Panc1 (cell line): ENCODE data around the gene CENPP. TPM values are rescaled to one million over a fixed set of nuclear protein-coding genes. Genes with fewer than 3 reads are reported as not detected.

Source experiments
- ATAC-seq: fragments of 200-7000 bp; cut with Tn5 transposase; 2 replicates; pipeline ENCODE4 v1.9.1; 2020; ENCODE audit warnings: mild to moderate bottlenecking, moderate library complexity
- BruUV-seq: library from RNA; stranded (reverse); fragments of 400-500 nt; replicated peaks from 2 replicates; lab custom pipeline; 2021; lab: Mats Ljungman, UMichigan
- CTCF ChIA-PET: fragments of 300-600 bp; sonication (Branson Sonifier 250); formaldehyde crosslinking; loops from one replicate; lab custom pipeline; 2022; ENCODE audit warnings: antibody characterized with exemption; lab: Charles Lee
- POLR2A ChIA-PET: fragments of 300-600 bp; sonication (Branson Sonifier 250); formaldehyde crosslinking; loops from one replicate; lab custom pipeline; 2022; ENCODE audit warnings: antibody characterized with exemption; lab: Charles Lee
- DNase-seq: peaks from one replicate; pipeline ENCODE4 v3.0.0-alpha.2; 2010; ENCODE audit warnings: low read depth, low spot score
- H3K27ac ChIP-seq: 2 replicates; pipeline ENCODE4 v1.5.1; 2011; ENCODE audit warnings: mild to moderate bottlenecking, low read length, inconsistent platforms
- H3K27me3 ChIP-seq: fragments of 200-500 bp; sonication (Bioruptor generic); 2 replicates; pipeline ENCODE4 v1.6.0; 2014; ENCODE audit warnings: low read length, inconsistent platforms; ENCODE audit not compliant: control insufficient read depth, insufficient read depth
- H3K36me3 ChIP-seq: fragments of 200-500 bp; sonication (Bioruptor generic); 2 replicates; pipeline ENCODE4 v1.5.1; 2014; ENCODE audit warnings: inconsistent platforms, mild to moderate bottlenecking, low read length, moderate library complexity; ENCODE audit not compliant: control insufficient read depth, insufficient read depth
- H3K4me1 ChIP-seq: 2 replicates; pipeline ENCODE4 v1.5.1; 2011; ENCODE audit warnings: inconsistent platforms, mild to moderate bottlenecking, low read length, moderate library complexity; ENCODE audit not compliant: control insufficient read depth, insufficient read depth
- H3K4me3 ChIP-seq, 2 experiments: 2 replicates each; pipeline ENCODE4 v1.5.1; 2011 to 2012; ENCODE audit warnings: low read depth in 2 of 2, low read length in 2 of 2, mild to moderate bottlenecking in 2 of 2, inconsistent platforms in 1 of 2, moderate library complexity in 1 of 2
- H3K9me3 ChIP-seq: fragments of 200-500 bp; sonication (Bioruptor generic); 2 replicates; pipeline ENCODE4 v1.5.1; 2014; ENCODE audit warnings: low read depth, mild to moderate bottlenecking, inconsistent platforms, low read length, moderate library complexity; ENCODE audit not compliant: control insufficient read depth, insufficient read depth
- POLR2AphosphoS5 ChIP-seq: IDR thresholded peaks from 2 replicates; pipeline ENCODE4 v1.6.1; 2012; ENCODE audit warnings: mild to moderate bottlenecking, low read depth, low read length, moderate library complexity
- REST ChIP-seq, 2 experiments: IDR thresholded peaks; 2 replicates each; pipeline ENCODE4 v1.6.1; 2011 to 2012; ENCODE audit warnings: low read depth in 2 of 2, control low read depth in 1 of 2, low read length in 1 of 2, mild to moderate bottlenecking in 1 of 2, moderate library complexity in 1 of 2; ENCODE audit not compliant: insufficient read depth in 1 of 2
- SIN3A ChIP-seq: IDR thresholded peaks from 2 replicates; pipeline ENCODE4 v1.6.1; 2012; ENCODE audit warnings: low read depth, mild to moderate bottlenecking, low read length, moderate library complexity, borderline replicate concordance; ENCODE audit not compliant: insufficient read depth
- TCF7L2 ChIP-seq: IDR thresholded peaks from 2 replicates; pipeline ENCODE4 v1.6.1; 2011; ENCODE audit warnings: mild to moderate bottlenecking, low read depth, low read length, inconsistent platforms
- in situ Hi-C: cut with HindIII; loops from 2 replicates; pipeline ENCODE4 v1.10.0; 2016; ENCODE audit warnings: low sequenced_read_pairs, low pct_unique_long_range_greater_than_20kb
- intact Hi-C: fragments of 100-400 bp; cut with micrococcal nuclease; formaldehyde crosslinking; loops from one replicate; pipeline ENCODE4 v1.10.0; 2022; ENCODE audit not compliant: unreplicated experiment
- total RNA-seq: library from RNA; stranded (reverse); gene quantifications from one replicate; pipeline ENCODE4 v1.2.1, GENCODE V29; 2021; ENCODE audit not compliant: unreplicated experiment
- TF ChIP-seq, protein P1 (sequence below): fragments of 450-650 bp; IDR thresholded peaks from 2 replicates; pipeline ENCODE4 v1.5.1; 2017; ENCODE audit warnings: mild to moderate bottlenecking

The CENPP gene
- total RNA-seq, 1 experiment from 2014 or later = 6.7 TPM

GRCh38 chr9:92333282-92333634 lies 7.5 kb downstream of the CENPP start:
- DNase-seq (no peak), ATAC-seq (no peak)
- in situ Hi-C loops (no loop called here), intact Hi-C loops (no loop called here)
- H3K36me3 ChIP-seq = no peaks in the 10 kb centered on the region
- POLR2A ChIA-PET = interaction anchor here (0.5 kb wide), 1 partner anchor 10 kb away, joined by 3 read pairs; no protein-coding TSS in a partner anchor
- no peaks in the 10 kb centered on the region for H3K4me1 ChIP-seq
- no peak for TF ChIP-seq POLR2AphosphoS5
- no peak for TF ChIP-seq TCF7L2
- TF ChIP-seq, protein P1, sequence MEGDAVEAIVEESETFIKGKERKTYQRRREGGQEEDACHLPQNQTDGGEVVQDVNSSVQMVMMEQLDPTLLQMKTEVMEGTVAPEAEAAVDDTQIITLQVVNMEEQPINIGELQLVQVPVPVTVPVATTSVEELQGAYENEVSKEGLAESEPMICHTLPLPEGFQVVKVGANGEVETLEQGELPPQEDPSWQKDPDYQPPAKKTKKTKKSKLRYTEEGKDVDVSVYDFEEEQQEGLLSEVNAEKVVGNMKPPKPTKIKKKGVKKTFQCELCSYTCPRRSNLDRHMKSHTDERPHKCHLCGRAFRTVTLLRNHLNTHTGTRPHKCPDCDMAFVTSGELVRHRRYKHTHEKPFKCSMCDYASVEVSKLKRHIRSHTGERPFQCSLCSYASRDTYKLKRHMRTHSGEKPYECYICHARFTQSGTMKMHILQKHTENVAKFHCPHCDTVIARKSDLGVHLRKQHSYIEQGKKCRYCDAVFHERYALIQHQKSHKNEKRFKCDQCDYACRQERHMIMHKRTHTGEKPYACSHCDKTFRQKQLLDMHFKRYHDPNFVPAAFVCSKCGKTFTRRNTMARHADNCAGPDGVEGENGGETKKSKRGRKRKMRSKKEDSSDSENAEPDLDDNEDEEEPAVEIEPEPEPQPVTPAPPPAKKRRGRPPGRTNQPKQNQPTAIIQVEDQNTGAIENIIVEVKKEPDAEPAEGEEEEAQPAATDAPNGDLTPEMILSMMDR = no peak
- no peak for TF ChIP-seq REST (IDR thresholded peaks at IDR 0.05; ENCODE audit: insufficient read depth in 1 of 2, low read depth in 2 of 2, low read length in 1 of 2)
- no peak for TF ChIP-seq SIN3A
- no TSS peak for BruUV-seq
- no peak overlapping the region for H3K27ac ChIP-seq
- CTCF ChIA-PET = no interaction called here
- H3K9me3 ChIP-seq = no peaks in the 10 kb centered on the region
- no peaks in the 10 kb centered on the region for H3K27me3 ChIP-seq
- H3K4me3 ChIP-seq = no peak overlapping the region

- intact Hi-C loops = no loop called here
- H3K27ac ChIP-seq = no peak overlapping the region
Measured at GRCh38 chr9:92341578-92341977, 15.8 kb downstream of the CENPP start.

More at GRCh38 chr9:92341578-92341977, 15.8 kb downstream of the CENPP start:
- TF ChIP-seq POLR2AphosphoS5 = no peak
- TF ChIP-seq SIN3A = no peak
- no peak for TF ChIP-seq TCF7L2
- no peak for TF ChIP-seq REST (IDR thresholded peaks at IDR 0.05; ENCODE audit: insufficient read depth in 1 of 2, low read depth in 2 of 2, low read length in 1 of 2)
- TF ChIP-seq, protein P1 = no peak
- ATAC-seq = no peak
- ChIA-PET CTCF (no interaction called here), POLR2A (no interaction called here)
- BruUV-seq = no TSS peak
- no peak for DNase-seq
- H3K4me1 ChIP-seq = no peaks in the 10 kb centered on the region
- H3K36me3 ChIP-seq = no peaks in the 10 kb centered on the region
- no peak overlapping the region for H3K4me3 ChIP-seq
- in situ Hi-C loops = no loop called here
- no peaks in the 10 kb centered on the region; the same call in 1 of the 2 replicates for H3K9me3 ChIP-seq
- H3K27me3 ChIP-seq = no peaks in the 10 kb centered on the region
